ENCODE data around the gene ANKS6. TPM values are rescaled to one million over a fixed set of nuclear protein-coding genes. Genes with fewer than 3 reads are reported as not detected.

Gene ANKS6
- total and polyA plus RNA-seq, 2 of the 8 experiments (the other 6 are each of a cell fraction or from before 2014, with no cell fraction given), result 34.1 to 56.3 TPM

- Histone ChIP-seq H2BK12ac (ENCODE audit: low read depth, low read length) (no peak overlapping the region), H3K9me3 (ENCODE audit: insufficient read depth in 2 of 2, low read depth in 1 of 2, low read length in 1 of 2) (no peaks in the 10 kb centered on the region), H3K4me1 (replicated peaks in 1 of 4; ENCODE audit: control insufficient read depth in 3 of 4, insufficient read depth in 4 of 4, low read length in 3 of 4) (no peaks in the 10 kb centered on the region), H4K5ac (ENCODE audit: insufficient read length, low read depth, low read length) (no peak overlapping the region), H3K56ac (replicated peaks; ENCODE audit: insufficient read length, low read depth, low read length) (no peak overlapping the region), H3K4me2 (ENCODE audit: insufficient read depth in 1 of 2, low read depth in 2 of 2, low read length in 2 of 2) (no peak overlapping the region), H3K27me3 (replicated peaks in 1 of 4; ENCODE audit: control insufficient read depth in 3 of 4, extremely low read depth in 1 of 4, insufficient read depth in 3 of 4, low read length in 3 of 4) (peaks cover 0 to 7% (median 0%) of the 10 kb centered on the region in 4 experiments; a peak in 3 of 7 replicates), H3K9ac (replicated peaks in 1 of 4; ENCODE audit: extremely low read depth in 1 of 4, low read depth in 3 of 4, low read length in 3 of 4) (no peak overlapping the region), H3K14ac (ENCODE audit: insufficient read length) (no peak overlapping the region), H3K27ac (ENCODE audit: low read depth, low read length) (no peak overlapping the region), H2AK5ac (ENCODE audit: low read depth, low read length) (no peak overlapping the region), H3K4ac (replicated peaks; ENCODE audit: insufficient read length, low read depth, low read length) (no peak overlapping the region), H2BK15ac (ENCODE audit: low read length) (no peak overlapping the region), H4K20me1 (replicated peaks in 1 of 2; ENCODE audit: control insufficient read depth in 1 of 2, insufficient read depth in 2 of 2, low read length in 2 of 2) (no peaks in the 10 kb centered on the region), H2AFZ (ENCODE audit: low read length) (no peak overlapping the region), H3K18ac (ENCODE audit: extremely low read depth, low read length) (no peak overlapping the region), H3K4me3 (ENCODE audit: extremely low read depth in 1 of 4, insufficient read depth in 2 of 4, low read depth in 3 of 4, low read length in 4 of 4) (no peak overlapping the region), H3K23ac (ENCODE audit: insufficient read length) (no peak overlapping the region), H3K36me3 (ENCODE audit: control insufficient read depth in 2 of 4, insufficient read depth in 4 of 4, low read length in 3 of 4) (no peaks in the 10 kb centered on the region), H3K79me2 (ENCODE audit: control insufficient read depth in 1 of 2, insufficient read depth in 2 of 2, low read length in 2 of 2) (no peaks in the 10 kb centered on the region), H4K91ac (replicated peaks; ENCODE audit: insufficient read length, low read length) (no peak overlapping the region), H2BK120ac (replicated peaks; ENCODE audit: low read depth, low read length) (no peak overlapping the region), H3K23me2 (ENCODE audit: low read depth, low read length) (no peaks in the 10 kb centered on the region), H3K79me1 (ENCODE audit: low read depth, low read length) (no peaks in the 10 kb centered on the region), H2BK20ac (ENCODE audit: low read length) (no peak overlapping the region), H4K8ac (ENCODE audit: extremely low read depth, insufficient read depth, low read length) (no peak overlapping the region), H2BK5ac (ENCODE audit: low read depth, low read length) (no peak overlapping the region)
- POLR2A ChIA-PET (ENCODE audit: partially characterized antibody), result no interaction called here
- 88% methylated on average over 2 of the region's 2 CpGs; no CpG with 5 or more reads in 1 of the 2 experiments for WGBS, 2 experiments (ENCODE audit: extremely low coverage in 1 of 2, insufficient coverage in 1 of 2, insufficient read length in 1 of 2, insufficient replicate concordance in 2 of 2, low coverage in 1 of 2, low lambda C conversion rate in 2 of 2, missing lambda C conversion rate in 1 of 2)
- no peak for FAIRE-seq
- no peak for DNase-seq (ENCODE audit: low read depth in 1 of 2, low spot score in 2 of 2)
- CTCF ChIA-PET (ENCODE audit: partially characterized antibody), result interaction anchor here (0.6 kb wide), 1 partner anchor 53 kb away, joined by 3 read pairs; no protein-coding TSS in a partner anchor
- TF ChIP-seq ZNF274 (IDR thresholded peaks at IDR 0.05; ENCODE audit: borderline replicate concordance, extremely low read depth, low read length) (no peak), CBX8 (IDR thresholded peaks at IDR 0.05; ENCODE audit: borderline replicate concordance, low read depth, low read length) (no peak), CREB1 (IDR thresholded peaks at IDR 0.05) (no peak), RXRA (IDR thresholded peaks at IDR 0.05; ENCODE audit: insufficient read depth, low read depth, low read length) (no peak), TAF7 (optimal IDR thresholded peaks at IDR 0.05; ENCODE audit: borderline replicate concordance, low read depth, low read length) (no peak), KDM4A (IDR thresholded peaks at IDR 0.05; ENCODE audit: low read depth, low read length, severe bottlenecking) (no peak), CHD2 (IDR thresholded peaks at IDR 0.05; ENCODE audit: low read length) (no peak), E2F6 (IDR thresholded peaks at IDR 0.05) (no peak), TEAD4 (IDR thresholded peaks at IDR 0.05; ENCODE audit: low read depth, low read length) (no peak), POLR2A (IDR thresholded peaks at IDR 0.05; ENCODE audit: control extremely low read depth in 1 of 2, low read depth in 2 of 2, low read length in 2 of 2) (no peak), SRF (IDR thresholded peaks at IDR 0.05; ENCODE audit: low read depth, low read length) (no peak), SIN3A (conservative IDR thresholded peaks at IDR 0.05 in 1 of 2, IDR thresholded peaks at IDR 0.05 in 1 of 2; ENCODE audit: low read depth in 1 of 2, low read length in 2 of 2) (no peak)
- TF ChIP-seq, protein P1, sequence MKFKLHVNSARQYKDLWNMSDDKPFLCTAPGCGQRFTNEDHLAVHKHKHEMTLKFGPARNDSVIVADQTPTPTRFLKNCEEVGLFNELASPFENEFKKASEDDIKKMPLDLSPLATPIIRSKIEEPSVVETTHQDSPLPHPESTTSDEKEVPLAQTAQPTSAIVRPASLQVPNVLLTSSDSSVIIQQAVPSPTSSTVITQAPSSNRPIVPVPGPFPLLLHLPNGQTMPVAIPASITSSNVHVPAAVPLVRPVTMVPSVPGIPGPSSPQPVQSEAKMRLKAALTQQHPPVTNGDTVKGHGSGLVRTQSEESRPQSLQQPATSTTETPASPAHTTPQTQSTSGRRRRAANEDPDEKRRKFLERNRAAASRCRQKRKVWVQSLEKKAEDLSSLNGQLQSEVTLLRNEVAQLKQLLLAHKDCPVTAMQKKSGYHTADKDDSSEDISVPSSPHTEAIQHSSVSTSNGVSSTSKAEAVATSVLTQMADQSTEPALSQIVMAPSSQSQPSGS (IDR thresholded peaks at IDR 0.05; ENCODE audit: low read length), result no peak
These were observed 74.7 kb downstream of the ANKS6 start for GRCh38 chr9:98721643-98722042.

Measured in H1 (cell line).